NCI-H146 treated with DMSO at 0.1 percent for 48 hours (cell line): ENCODE measurements around the gene PRR23E.
A peak's percentile ranks its signal among the peaks of the same experiment; 100 is the strongest.

Source experiments
- DNase-seq: peaks from one replicate; lab custom pipeline; 2025; ENCODE audit not compliant: unreplicated experiment; lab: John Stamatoyannopoulos, UW

Gene PRR23E

GRCh38 chr3:127222163-127222562 lies 29.2 kb downstream of the PRR23E start:
- no peak for DNase-seq

- no peak for DNase-seq
These were observed 29.7 kb downstream of the PRR23E start for GRCh38 chr3:127222664-127223063.

- no peak for DNase-seq
These were observed 31.2 kb downstream of the PRR23E start for GRCh38 chr3:127224118-127224517.

GRCh38 chr3:127226457-127226856 lies 33.5 kb downstream of the PRR23E start:
- no peak for DNase-seq

GRCh38 chr3:127226946-127227842 lies 34.3 kb downstream of the PRR23E start:
- DNase-seq = peak; percentile 73

- no peak for DNase-seq
These were observed 35.9 kb downstream of the PRR23E start for GRCh38 chr3:127228866-127229265.

- no peak for DNase-seq
These were observed 40.4 kb downstream of the PRR23E start for GRCh38 chr3:127233371-127233770.

GRCh38 chr3:127234778-127235177 lies 41.8 kb downstream of the PRR23E start:
- DNase-seq = no peak

- no peak for DNase-seq
These were observed 42.8 kb downstream of the PRR23E start for GRCh38 chr3:127235706-127236105.

- DNase-seq = no peak
These were observed 44.9 kb downstream of the PRR23E start for GRCh38 chr3:127237835-127238234.

GRCh38 chr3:127238602-127239001 lies 45.7 kb downstream of the PRR23E start:
- no peak for DNase-seq

- DNase-seq = no peak
These were observed 54.4 kb downstream of the PRR23E start for GRCh38 chr3:127247292-127247691.
